ENCODE data around the gene GYS2. TPM values are rescaled to one million over a fixed set of nuclear protein-coding genes. Genes with fewer than 3 reads are reported as not detected.
A peak's percentile ranks its signal among the peaks of the same experiment; 100 is the strongest.
"Not testable (repeated sequence)": the region's sequence is repeated elsewhere in the genome, so short reads cannot be mapped to it uniquely, and the experiment has no call there.

Gene GYS2
- total and polyA plus RNA-seq, 7 experiments from 2014 or later: 0.12 to 0.27 TPM; not detected in 5

DNA sequence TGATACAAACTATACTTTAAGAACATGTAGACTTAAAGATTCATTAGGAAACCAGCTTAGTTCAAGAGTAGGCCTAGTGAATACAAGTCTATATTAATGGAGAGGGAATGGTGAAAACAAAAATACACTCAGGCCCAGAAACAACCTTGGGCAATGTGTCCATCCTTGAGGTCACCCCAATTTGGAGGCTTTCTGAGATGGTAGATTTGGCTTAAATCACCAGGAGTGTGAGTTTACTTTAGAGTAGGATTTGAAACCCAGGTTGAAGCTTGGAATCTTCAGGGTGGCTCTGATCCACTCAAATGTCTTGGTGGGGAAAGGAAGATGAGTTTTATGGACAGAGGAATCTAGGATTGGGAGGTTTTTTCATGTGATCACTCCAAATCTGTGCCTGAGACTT, 42.5 kb upstream of the GYS2 start:
- Histone ChIP-seq H3K27ac (ENCODE audit: low read depth, low read length) (peak overlapping the region; percentile 0), H3K36me3 (ENCODE audit: control insufficient read depth in 2 of 3, insufficient read depth in 3 of 3, low read length in 3 of 3) (peaks cover 23 to 77% (median 36%) of the 10 kb centered on the region in 3 experiments), H3K4me1 (ENCODE audit: control insufficient read depth in 2 of 2, insufficient read depth in 2 of 2, low read length in 2 of 2) (peaks cover 0 to 81% of the 10 kb centered on the region in 2 donors), H3K27me3 (ENCODE audit: control insufficient read depth in 2 of 2, insufficient read depth in 2 of 2, low read length in 2 of 2) (no peaks in the 10 kb centered on the region), H3K9me3 (ENCODE audit: control insufficient read depth in 2 of 3, low read length in 3 of 3) (no peaks in the 10 kb centered on the region), H3K4me3 (ENCODE audit: low read length) (no peak overlapping the region)
- H3K27me3 Mint-ChIP-seq: no peaks in the 10 kb centered on the region
- peaks cover 63 to 100% (median 96%) of the 10 kb centered on the region in 7 donors for H3K4me1 Mint-ChIP-seq
- H3K27ac Mint-ChIP-seq: peak overlapping the region in 8 of 9 donors; percentile 17 to 86 (median 76)
- POLR2A ChIA-PET: interaction anchor here (0.7 to 14.1 kb wide), 11 partner anchors 8 to 145 kb away, joined by 3 to 242 read pairs (median 4); partner anchors contain the start of gene LDHB
- no peak for DNase-seq
- intact Hi-C loops (cut with micrococcal nuclease): no loop called here
- no peak for ATAC-seq
- peaks cover 40 to 93% (median 69%) of the 10 kb centered on the region in 5 donors for H3K36me3 Mint-ChIP-seq
- no peaks in the 10 kb centered on the region for H3K9me3 Mint-ChIP-seq
- CTCF ChIA-PET: interaction anchor here (0.9 to 1.6 kb wide), 4 partner anchors 9 to 33 kb away, joined by 3 to 4 read pairs (median 3); no protein-coding TSS in a partner anchor
- H3K4me3 Mint-ChIP-seq: peak overlapping the region in 7 of 10 donors; percentile 12 to 89 (median 17)

DNA sequence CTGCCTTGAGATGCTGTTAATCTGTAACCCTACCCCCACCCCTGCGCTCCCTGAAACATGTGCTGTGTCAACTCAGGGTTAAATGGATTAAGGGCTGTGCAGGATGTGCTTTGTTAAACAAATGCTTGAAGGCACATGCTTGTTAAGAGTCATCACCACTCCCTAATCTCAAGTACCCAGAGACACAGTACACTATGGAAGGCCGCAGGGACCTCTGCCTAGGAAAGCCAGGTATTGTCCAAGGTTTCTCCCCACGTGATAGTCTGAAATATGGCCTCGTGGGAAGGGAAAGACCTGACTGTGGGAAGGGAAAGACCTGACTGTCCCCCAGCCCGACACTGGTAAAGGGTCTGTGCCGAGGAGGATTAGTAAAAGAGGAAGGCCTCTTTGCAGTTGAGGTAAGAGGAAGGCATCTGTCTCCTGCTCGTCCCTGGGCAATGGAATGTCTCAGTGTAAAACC, 40.4 kb upstream of the GYS2 start:
- Histone ChIP-seq H3K36me3 (ENCODE audit: control insufficient read depth in 2 of 3, insufficient read depth in 3 of 3, low read length in 3 of 3) (peaks cover 28 to 73% (median 37%) of the 10 kb centered on the region in 3 experiments), H3K4me1 (ENCODE audit: control insufficient read depth in 2 of 2, insufficient read depth in 2 of 2, low read length in 2 of 2) (peaks cover 11 to 75% of the 10 kb centered on the region in 2 donors)
- CTCF ChIA-PET: interaction anchor here (2.7 kb wide), 1 partner anchor 35 kb away, joined by 15 read pairs; no protein-coding TSS in a partner anchor
- H3K27me3 Mint-ChIP-seq; H3K4me3 ChIP-seq (ENCODE audit: low read length); H3K27ac ChIP-seq (ENCODE audit: low read depth, low read length); intact Hi-C loops (cut with micrococcal nuclease); ATAC-seq; H3K27me3 ChIP-seq (ENCODE audit: control insufficient read depth in 2 of 2, insufficient read depth in 2 of 2, low read length in 2 of 2); DNase-seq; H3K9me3 ChIP-seq (ENCODE audit: control insufficient read depth in 2 of 3, low read length in 3 of 3); H3K9me3 Mint-ChIP-seq: not testable (repeated sequence)
- Mint-ChIP-seq H3K4me3 (peak overlapping the region in 9 of 10 donors; percentile 34 to 89 (median 58)), H3K4me1 (peaks cover 55 to 99% (median 94%) of the 10 kb centered on the region in 7 donors), H3K36me3 (peaks cover 37 to 92% (median 69%) of the 10 kb centered on the region in 5 donors), H3K27ac (peak overlapping the region; percentile 41 to 92 (median 79))
- POLR2A ChIA-PET: interaction anchor here (0.9 to 4.5 kb wide), 6 partner anchors 10 to 33 kb away, joined by 4 to 44 read pairs (median 14); partner anchors contain the start of gene LDHB

- peaks cover 26 to 72% (median 40%) of the 10 kb centered on the region in 3 experiments for H3K36me3 ChIP-seq (ENCODE audit: control insufficient read depth in 2 of 3, insufficient read depth in 3 of 3, low read length in 3 of 3)
- peak overlapping the region in 4 of 10 donors; percentile 34 to 89 (median 52) for H3K4me3 Mint-ChIP-seq
- POLR2A ChIA-PET: interaction anchor here (0.9 to 4.5 kb wide), 6 partner anchors 8 to 33 kb away, joined by 4 to 40 read pairs (median 14); partner anchors contain the start of gene LDHB
- DNase-seq (no peak), ATAC-seq (no peak)
- peaks cover 37 to 89% (median 67%) of the 10 kb centered on the region in 5 donors for H3K36me3 Mint-ChIP-seq
- H3K27me3 Mint-ChIP-seq: no peaks in the 10 kb centered on the region
- peaks cover 53 to 98% (median 92%) of the 10 kb centered on the region in 7 donors for H3K4me1 Mint-ChIP-seq
- peak overlapping the region in 7 of 9 donors; percentile 19 to 92 (median 79) for H3K27ac Mint-ChIP-seq
- CTCF ChIA-PET: interaction anchor here (0.6 to 2.7 kb wide), 4 partner anchors 13 to 674 kb away, joined by 4 to 15 read pairs (median 10); partner anchors contain the start of gene LDHB
- no peaks in the 10 kb centered on the region for H3K9me3 Mint-ChIP-seq
- H3K4me1 ChIP-seq (ENCODE audit: control insufficient read depth in 2 of 2, insufficient read depth in 2 of 2, low read length in 2 of 2): peaks cover 11 to 72% of the 10 kb centered on the region in 2 donors
- H3K27me3 ChIP-seq (ENCODE audit: control insufficient read depth in 2 of 2, insufficient read depth in 2 of 2, low read length in 2 of 2): no peaks in the 10 kb centered on the region
- intact Hi-C loops (cut with micrococcal nuclease): loop anchor here (5.0 kb wide), 4 partner anchors 33 to 172 kb away; no protein-coding TSS in a partner anchor
- H3K9me3 ChIP-seq (ENCODE audit: control insufficient read depth in 2 of 3, low read length in 3 of 3): no peaks in the 10 kb centered on the region
- no peak overlapping the region for H3K4me3 ChIP-seq (ENCODE audit: low read length)
- H3K27ac ChIP-seq (ENCODE audit: low read depth, low read length): no peak overlapping the region
Measured at GRCh38 chr12:21644516-21644915, 39.9 kb upstream of the GYS2 start.

DNA sequence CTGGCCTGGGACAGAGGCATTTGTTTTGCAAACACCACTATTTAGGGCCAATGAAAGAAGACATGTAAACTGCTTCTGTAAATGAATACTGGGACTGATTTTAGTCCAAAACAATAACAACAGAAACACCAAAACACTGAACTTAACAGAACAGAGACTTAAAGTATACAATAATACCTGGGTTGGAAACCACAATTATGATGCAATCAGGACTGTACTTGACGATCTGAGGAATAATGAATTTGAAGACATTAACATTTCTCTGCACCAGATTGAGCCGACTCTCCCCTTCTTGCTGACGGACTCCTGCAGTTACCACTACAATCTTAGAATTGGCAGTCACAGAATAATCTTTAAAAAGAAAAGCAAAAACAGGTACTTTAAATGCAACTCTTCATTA, 39.1 kb upstream of the GYS2 start:
- Histone ChIP-seq H3K36me3 (ENCODE audit: control insufficient read depth in 2 of 3, insufficient read depth in 3 of 3, low read length in 3 of 3) (peaks cover 21 to 67% (median 47%) of the 10 kb centered on the region in 3 experiments), H3K27me3 (ENCODE audit: control insufficient read depth in 2 of 2, insufficient read depth in 2 of 2, low read length in 2 of 2) (no peaks in the 10 kb centered on the region), H3K9me3 (ENCODE audit: control insufficient read depth in 2 of 3, low read length in 3 of 3) (no peaks in the 10 kb centered on the region), H3K27ac (ENCODE audit: low read depth, low read length) (peak overlapping the region; percentile 47), H3K4me3 (ENCODE audit: low read length) (no peak overlapping the region), H3K4me1 (ENCODE audit: control insufficient read depth in 2 of 2, insufficient read depth in 2 of 2, low read length in 2 of 2) (peaks cover 11 to 71% of the 10 kb centered on the region in 2 donors)
- DNase-seq (no peak), ATAC-seq (no peak)
- Mint-ChIP-seq H3K36me3 (peaks cover 41 to 90% (median 72%) of the 10 kb centered on the region in 5 donors), H3K27me3 (no peaks in the 10 kb centered on the region), H3K4me3 (peak overlapping the region in 9 of 10 donors; percentile 2 to 89 (median 55)), H3K9me3 (no peaks in the 10 kb centered on the region), H3K27ac (peak overlapping the region in 8 of 9 donors; percentile 19 to 89 (median 76)), H3K4me1 (peaks cover 53 to 98% (median 92%) of the 10 kb centered on the region in 7 donors)
- ChIA-PET POLR2A (interaction anchor here (1.0 to 4.5 kb wide), 5 partner anchors 9 to 34 kb away, joined by 4 to 40 read pairs (median 16); partner anchors contain the start of gene LDHB), CTCF (interaction anchor here (0.6 to 2.7 kb wide), 6 partner anchors 14 to 37 kb away, joined by 3 to 15 read pairs (median 6); partner anchors contain the start of gene LDHB)
- intact Hi-C loops (cut with micrococcal nuclease): loop anchor here (1.0 to 5.0 kb wide), 7 partner anchors 9 to 171 kb away; partner anchors contain the start of gene LDHB (in 1 of the 2)

DNA sequence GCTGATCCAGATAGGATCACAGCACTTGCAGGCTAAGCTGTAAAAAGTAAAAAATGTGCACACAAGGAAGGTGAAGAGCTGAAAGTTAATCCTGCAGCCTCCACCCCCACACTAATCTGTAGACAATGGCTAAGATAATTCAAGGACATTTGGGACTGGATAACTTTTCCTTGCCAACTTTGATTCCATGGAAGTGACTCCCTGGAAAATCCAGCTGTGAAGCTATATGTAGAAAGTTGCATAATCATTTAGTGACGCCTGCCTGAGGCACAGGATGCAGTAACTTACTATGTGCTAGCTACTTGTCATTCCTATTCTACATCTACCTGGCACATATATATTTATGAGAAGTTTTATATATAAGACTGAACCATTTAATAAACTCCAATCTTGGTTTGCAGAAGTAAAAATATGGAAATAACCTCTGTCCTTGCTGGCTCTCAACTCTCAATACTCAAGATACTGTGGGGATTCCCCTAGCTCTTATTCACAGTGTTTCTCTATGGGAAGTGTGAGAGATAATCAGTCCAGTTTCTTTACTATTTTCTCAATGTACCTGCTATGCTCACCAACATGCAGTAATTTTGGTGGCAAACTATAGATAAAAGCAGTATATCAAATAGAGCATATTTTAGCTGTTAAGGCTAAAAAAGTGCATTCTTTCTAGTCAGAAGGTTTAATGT, 38.2 kb upstream of the GYS2 start:
- DNase-seq: no peak
- H3K4me1 Mint-ChIP-seq: peaks cover 53 to 98% (median 91%) of the 10 kb centered on the region in 7 donors
- no peaks in the 10 kb centered on the region for H3K27me3 ChIP-seq (ENCODE audit: control insufficient read depth in 2 of 2, insufficient read depth in 2 of 2, low read length in 2 of 2)
- no peaks in the 10 kb centered on the region for H3K27me3 Mint-ChIP-seq
- CTCF ChIA-PET: interaction anchor here (0.8 to 2.7 kb wide), 6 partner anchors 14 to 38 kb away, joined by 3 to 15 read pairs (median 5); no protein-coding TSS in a partner anchor
- H3K9me3 Mint-ChIP-seq: no peaks in the 10 kb centered on the region
- peaks cover 25 to 58% (median 56%) of the 10 kb centered on the region in 3 experiments for H3K36me3 ChIP-seq (ENCODE audit: control insufficient read depth in 2 of 3, insufficient read depth in 3 of 3, low read length in 3 of 3)
- no peaks in the 10 kb centered on the region for H3K9me3 ChIP-seq (ENCODE audit: control insufficient read depth in 2 of 3, low read length in 3 of 3)
- H3K4me3 ChIP-seq (ENCODE audit: low read length): no peak overlapping the region
- POLR2A ChIA-PET: interaction anchor here (1.0 to 4.5 kb wide), 6 partner anchors 8 to 35 kb away, joined by 3 to 40 read pairs (median 14); partner anchors contain the start of gene LDHB
- peak overlapping the region in 8 of 9 donors; percentile 8 to 89 (median 76) for H3K27ac Mint-ChIP-seq
- no peak for ATAC-seq
- peaks cover 40 to 90% (median 72%) of the 10 kb centered on the region in 5 donors for H3K36me3 Mint-ChIP-seq
- peaks cover 11 to 64% of the 10 kb centered on the region in 2 donors for H3K4me1 ChIP-seq (ENCODE audit: control insufficient read depth in 2 of 2, insufficient read depth in 2 of 2, low read length in 2 of 2)
- intact Hi-C loops (cut with micrococcal nuclease): loop anchor here (1.0 to 5.0 kb wide), 8 partner anchors 8 to 171 kb away; partner anchors contain the start of gene LDHB (in 1 of the 2)
- peak overlapping the region; percentile 47 for H3K27ac ChIP-seq (ENCODE audit: low read depth, low read length)
- peak overlapping the region in 8 of 10 donors; percentile 12 to 89 (median 44) for H3K4me3 Mint-ChIP-seq

Data from naive thymus-derived CD4-positive, alpha-beta T cell (primary cell).